Lung (tissue), 12 donors: ENCODE data around the gene ALG6. TPM values are rescaled to one million over a fixed set of nuclear protein-coding genes. Genes with fewer than 3 reads are reported as not detected.
A peak's percentile ranks its signal among the peaks of the same experiment; 100 is the strongest.

ENCODE experiments used
- ATAC-seq: fragments of 200-7000 bp; cut with Tn5 transposase; one replicate; pipeline ENCODE4 v1.9.1; 2020; ENCODE audit warnings: moderate number of reproducible peaks; ENCODE audit not compliant: insufficient read depth, low FRiP score
- DNase-seq, 3 donors: peaks; one replicate each; pipeline ENCODE4 v3.0.0-alpha.2; 2013 to 2017
- H3K27ac ChIP-seq, 2 donors: one replicate each; pipeline ENCODE4 v1.5.1; 2013; ENCODE audit warnings: mild to moderate bottlenecking in 2 of 2, moderate library complexity in 2 of 2, control low read depth in 1 of 2, inconsistent platforms in 1 of 2, low read depth in 1 of 2, low read length in 1 of 2
- H3K27me3 ChIP-seq, 3 donors: one replicate each; pipeline ENCODE4 v1.5.1; 2013; ENCODE audit warnings: low read length in 2 of 3; ENCODE audit not compliant: control insufficient read depth in 3 of 3, insufficient read depth in 3 of 3
- H3K36me3 ChIP-seq, 4 donors: one replicate each; pipeline ENCODE4 v1.5.1; 2013; ENCODE audit warnings: low read length in 4 of 4, mild to moderate bottlenecking in 1 of 4, moderate library complexity in 1 of 4; ENCODE audit not compliant: control insufficient read depth in 4 of 4, insufficient read depth in 4 of 4
- H3K4me1 ChIP-seq, 5 donors: one replicate each; pipeline ENCODE4 v1.5.1; 2013; ENCODE audit warnings: low read length in 5 of 5, mild to moderate bottlenecking in 2 of 5, moderate library complexity in 1 of 5; ENCODE audit not compliant: control insufficient read depth in 5 of 5, insufficient read depth in 5 of 5
- H3K4me3 ChIP-seq: one replicate; pipeline ENCODE4 v1.5.1; 2013; ENCODE audit warnings: mild to moderate bottlenecking, control low read depth, moderate library complexity
- H3K9ac ChIP-seq, 2 donors: one replicate each; pipeline ENCODE4 v1.5.1; 2013; ENCODE audit warnings: low read length in 2 of 2, control low read depth in 1 of 2; ENCODE audit not compliant: insufficient read depth in 1 of 2
- H3K9me3 ChIP-seq, 4 donors: one replicate each; pipeline ENCODE4 v1.5.1; 2013; ENCODE audit warnings: low read length in 3 of 4, mild to moderate bottlenecking in 1 of 4, moderate library complexity in 1 of 4; ENCODE audit not compliant: control insufficient read depth in 4 of 4, insufficient read depth in 3 of 4
- WGBS, 2 donors: extraction: QIAGEN DNeasy Blood & Tissue Kit; methylation state at CpG; one replicate each; pipeline ENCODE4 v1.1.7; 2013; 5-methylcytosine and 5-hydroxymethylcytosine counted together
- polyA plus RNA-seq, 2 donors: library from polyadenylated mRNA; stranded (reverse); fragments of 200-250 nt; gene quantifications; one replicate each; pipeline ENCODE4 v1.2.1, GENCODE V29; 2013
- total RNA-seq, 2 donors: library from RNA; depleted of rRNA in 1 of 2; stranded (reverse); fragments of >200 nt in 1 of 2; gene quantifications; one replicate each; pipeline ENCODE4 v1.2.1, GENCODE V29; 2014 to 2021
- TF ChIP-seq, protein P1 (sequence below): IDR thresholded peaks from 2 replicates; pipeline ENCODE4 v1.5.1; 2012; ENCODE audit warnings: mild to moderate bottlenecking; ENCODE audit errors: control extremely low read depth, extremely low read depth
- donor health status: control.
- donor health status: control.
- donor health status: Bipolar disorder and iron deficiency.
- donor health status: healthy.
- donor health status: DM: yes; HTN: yes; CAD: no.

ALG6 gene
- total and polyA plus RNA-seq, 4 donors = 8.2 to 25.3 (median 11.8) TPM

DNA sequence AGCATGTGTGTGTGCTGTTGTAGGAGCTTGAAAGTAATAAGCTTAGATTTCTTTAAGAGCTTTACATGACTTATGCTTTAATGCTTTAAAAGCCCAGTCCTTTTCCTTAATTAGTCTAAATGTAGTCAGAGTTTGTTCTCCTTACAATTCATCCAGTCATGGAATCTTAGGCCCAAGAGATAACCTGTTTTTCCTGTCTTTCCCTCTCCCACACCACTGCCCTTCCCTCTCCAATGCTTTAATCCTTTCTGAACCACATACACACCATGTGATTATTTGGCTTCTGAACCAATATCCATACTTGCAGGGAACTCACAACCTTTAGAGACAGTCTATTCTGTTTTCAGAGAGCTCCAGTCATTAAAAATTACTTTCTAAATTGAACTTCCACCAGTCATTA is 37.6 kb downstream of the ALG6 start:
- ATAC-seq (no peak), DNase-seq (peak in 1 of 3 donors; percentile 49)
- no peak overlapping the region for H3K9ac ChIP-seq
- H3K4me3 ChIP-seq = no peak overlapping the region
- TF ChIP-seq, protein P1, sequence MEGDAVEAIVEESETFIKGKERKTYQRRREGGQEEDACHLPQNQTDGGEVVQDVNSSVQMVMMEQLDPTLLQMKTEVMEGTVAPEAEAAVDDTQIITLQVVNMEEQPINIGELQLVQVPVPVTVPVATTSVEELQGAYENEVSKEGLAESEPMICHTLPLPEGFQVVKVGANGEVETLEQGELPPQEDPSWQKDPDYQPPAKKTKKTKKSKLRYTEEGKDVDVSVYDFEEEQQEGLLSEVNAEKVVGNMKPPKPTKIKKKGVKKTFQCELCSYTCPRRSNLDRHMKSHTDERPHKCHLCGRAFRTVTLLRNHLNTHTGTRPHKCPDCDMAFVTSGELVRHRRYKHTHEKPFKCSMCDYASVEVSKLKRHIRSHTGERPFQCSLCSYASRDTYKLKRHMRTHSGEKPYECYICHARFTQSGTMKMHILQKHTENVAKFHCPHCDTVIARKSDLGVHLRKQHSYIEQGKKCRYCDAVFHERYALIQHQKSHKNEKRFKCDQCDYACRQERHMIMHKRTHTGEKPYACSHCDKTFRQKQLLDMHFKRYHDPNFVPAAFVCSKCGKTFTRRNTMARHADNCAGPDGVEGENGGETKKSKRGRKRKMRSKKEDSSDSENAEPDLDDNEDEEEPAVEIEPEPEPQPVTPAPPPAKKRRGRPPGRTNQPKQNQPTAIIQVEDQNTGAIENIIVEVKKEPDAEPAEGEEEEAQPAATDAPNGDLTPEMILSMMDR = no peak
- no peak overlapping the region for H3K27ac ChIP-seq
- H3K4me1 ChIP-seq = peaks cover 0 to 26% (median 2%) of the 10 kb centered on the region in 5 donors
- no peaks in the 10 kb centered on the region for H3K27me3 ChIP-seq
- H3K9me3 ChIP-seq = no peaks in the 10 kb centered on the region
- H3K36me3 ChIP-seq = peaks cover 0 to 6% (median 0%) of the 10 kb centered on the region in 4 donors

DNA sequence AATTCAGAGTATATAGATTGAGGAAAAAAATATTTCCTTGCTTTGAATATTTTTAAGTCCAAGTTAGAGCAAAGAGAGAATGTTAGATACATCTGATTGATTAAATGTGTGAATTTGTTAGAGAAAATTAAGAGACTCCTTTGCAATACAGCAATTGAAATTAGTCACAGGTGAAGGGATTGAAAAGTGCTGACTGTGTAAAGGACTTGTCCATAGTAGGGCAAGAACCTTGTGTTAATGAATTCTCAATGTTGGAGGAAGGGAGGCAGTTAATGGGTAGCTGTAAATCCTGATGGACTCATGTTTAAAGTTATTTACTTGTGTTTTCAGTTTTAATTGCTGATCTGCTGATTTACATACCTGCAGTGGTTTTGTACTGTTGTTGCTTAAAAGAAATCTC is 38.6 kb downstream of the ALG6 start:
- TF ChIP-seq, protein P1 = no peak
- no peak overlapping the region for H3K9ac ChIP-seq
- ATAC-seq (no peak), DNase-seq (no peak)
- no peaks in the 10 kb centered on the region for H3K27me3 ChIP-seq
- H3K4me3 ChIP-seq = no peak overlapping the region
- no peaks in the 10 kb centered on the region for H3K9me3 ChIP-seq
- peaks cover 0 to 32% (median 2%) of the 10 kb centered on the region in 5 donors for H3K4me1 ChIP-seq
- H3K36me3 ChIP-seq = peaks cover 0 to 2% (median 0%) of the 10 kb centered on the region in 4 donors
- H3K27ac ChIP-seq = no peak overlapping the region

DNA sequence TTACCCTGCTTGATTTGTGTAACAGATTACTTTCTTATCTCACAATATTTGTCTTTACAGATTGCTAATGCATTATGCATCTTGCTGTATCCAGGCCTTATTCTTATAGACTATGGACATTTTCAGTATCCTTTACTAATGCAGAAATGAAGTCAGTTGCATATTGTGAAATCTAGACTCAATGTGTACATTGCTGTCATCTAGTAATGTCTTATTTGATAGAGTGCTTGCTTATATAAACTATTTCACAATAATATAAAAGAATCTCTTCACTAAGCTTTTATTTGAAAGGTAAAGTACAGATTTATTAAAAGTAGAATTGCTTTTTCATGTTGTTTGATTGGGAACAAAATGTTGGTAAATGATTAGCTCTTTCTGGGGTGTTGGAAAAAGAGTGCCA is 39.6 kb downstream of the ALG6 start:
- Histone ChIP-seq H3K27me3 (no peaks in the 10 kb centered on the region), H3K4me3 (no peak overlapping the region), H3K9ac (no peak overlapping the region), H3K36me3 (peaks cover 0 to 2% (median under 1%) of the 10 kb centered on the region in 4 donors), H3K27ac (no peak overlapping the region), H3K4me1 (peaks cover 0 to 42% (median 7%) of the 10 kb centered on the region in 5 donors), H3K9me3 (no peaks in the 10 kb centered on the region)
- TF ChIP-seq, protein P1 = no peak
- ATAC-seq = no peak
- peak in 2 of 3 donors; percentile 52 to 65 for DNase-seq

DNA sequence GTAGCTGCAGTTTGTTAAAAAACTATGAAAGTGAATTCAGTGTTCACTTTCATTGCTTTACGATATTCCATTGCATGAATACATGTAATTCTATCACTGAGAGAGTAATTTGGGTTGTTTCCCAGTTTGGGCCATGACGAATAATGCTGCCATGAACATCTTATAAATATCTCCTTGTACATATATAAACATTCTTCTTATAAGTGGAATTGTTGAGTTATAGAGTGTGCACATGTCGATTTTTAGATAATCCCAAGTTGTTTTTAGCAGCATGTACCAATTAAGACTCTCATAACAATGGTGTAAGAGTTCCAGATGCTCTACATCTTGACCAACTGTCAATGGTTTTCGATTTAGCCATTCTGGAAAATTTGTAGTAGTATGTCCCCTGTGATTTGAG is 40.9 kb downstream of the ALG6 start:
- Histone ChIP-seq H3K9ac (no peak overlapping the region), H3K27me3 (no peaks in the 10 kb centered on the region), H3K36me3 (peaks cover 0 to 4% (median under 1%) of the 10 kb centered on the region in 4 donors), H3K4me1 (peaks cover 0 to 44% (median 9%) of the 10 kb centered on the region in 5 donors), H3K27ac (no peak overlapping the region), H3K9me3 (no peaks in the 10 kb centered on the region), H3K4me3 (no peak overlapping the region)
- DNase-seq (peak in 2 of 3 donors; percentile 56 to 65), ATAC-seq (no peak)
- TF ChIP-seq, protein P1 = no peak
- WGBS, 2 donors = 76 to 86% methylated on average over 4 of the region's 4 CpGs
